Measurements from ENCODE around the gene OPA1. TPM values are rescaled to one million over a fixed set of nuclear protein-coding genes. Genes with fewer than 3 reads are reported as not detected.

OPA1 gene
- total RNA-seq, 1 experiment from 2014 or later = 115 TPM

DNA sequence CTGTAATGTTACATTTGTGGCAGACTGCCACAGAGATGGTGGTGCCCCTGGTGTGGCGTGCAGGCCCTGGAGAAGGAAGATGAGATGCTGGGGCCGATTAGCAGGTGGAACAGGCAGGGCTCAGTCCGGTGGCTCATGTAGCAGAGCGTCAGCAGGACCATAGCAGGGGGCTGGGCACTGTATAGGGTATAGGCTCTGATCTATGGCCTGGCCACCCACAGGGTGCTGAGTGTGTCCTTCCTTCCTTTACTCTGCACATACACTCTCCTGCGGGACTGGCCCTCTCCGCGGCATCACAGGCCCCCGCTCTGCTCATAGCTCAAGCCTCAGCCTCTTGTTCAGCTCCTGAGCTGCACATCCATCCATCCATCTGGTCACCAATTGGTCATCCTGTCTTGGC, 143.6 kb downstream of the OPA1 start:
- CTCF ChIA-PET = no interaction called here
- TF ChIP-seq, protein P1, sequence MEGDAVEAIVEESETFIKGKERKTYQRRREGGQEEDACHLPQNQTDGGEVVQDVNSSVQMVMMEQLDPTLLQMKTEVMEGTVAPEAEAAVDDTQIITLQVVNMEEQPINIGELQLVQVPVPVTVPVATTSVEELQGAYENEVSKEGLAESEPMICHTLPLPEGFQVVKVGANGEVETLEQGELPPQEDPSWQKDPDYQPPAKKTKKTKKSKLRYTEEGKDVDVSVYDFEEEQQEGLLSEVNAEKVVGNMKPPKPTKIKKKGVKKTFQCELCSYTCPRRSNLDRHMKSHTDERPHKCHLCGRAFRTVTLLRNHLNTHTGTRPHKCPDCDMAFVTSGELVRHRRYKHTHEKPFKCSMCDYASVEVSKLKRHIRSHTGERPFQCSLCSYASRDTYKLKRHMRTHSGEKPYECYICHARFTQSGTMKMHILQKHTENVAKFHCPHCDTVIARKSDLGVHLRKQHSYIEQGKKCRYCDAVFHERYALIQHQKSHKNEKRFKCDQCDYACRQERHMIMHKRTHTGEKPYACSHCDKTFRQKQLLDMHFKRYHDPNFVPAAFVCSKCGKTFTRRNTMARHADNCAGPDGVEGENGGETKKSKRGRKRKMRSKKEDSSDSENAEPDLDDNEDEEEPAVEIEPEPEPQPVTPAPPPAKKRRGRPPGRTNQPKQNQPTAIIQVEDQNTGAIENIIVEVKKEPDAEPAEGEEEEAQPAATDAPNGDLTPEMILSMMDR (IDR thresholded peaks at IDR 0.05; ENCODE audit: unreplicated experiment) = no peak
- Mint-ChIP-seq H3K27me3 (ENCODE audit: unreplicated experiment) (no peaks in the 10 kb centered on the region), H3K4me1 (ENCODE audit: low read depth, unreplicated experiment) (peaks cover 11% of the 10 kb centered on the region), H3K27ac (ENCODE audit: unreplicated experiment) (no peak overlapping the region), H3K9me3 (ENCODE audit: low read depth, unreplicated experiment) (no peaks in the 10 kb centered on the region), H3K4me3 (ENCODE audit: low read depth, unreplicated experiment) (no peak overlapping the region), H3K36me3 (ENCODE audit: insufficient read depth, unreplicated experiment) (no peaks in the 10 kb centered on the region)
- intact Hi-C loops (cut with micrococcal nuclease; ENCODE audit: unreplicated experiment) = no loop called here
- no TSS peak for BruUV-seq (replicated peaks)
- no peak for DNase-seq

DNA sequence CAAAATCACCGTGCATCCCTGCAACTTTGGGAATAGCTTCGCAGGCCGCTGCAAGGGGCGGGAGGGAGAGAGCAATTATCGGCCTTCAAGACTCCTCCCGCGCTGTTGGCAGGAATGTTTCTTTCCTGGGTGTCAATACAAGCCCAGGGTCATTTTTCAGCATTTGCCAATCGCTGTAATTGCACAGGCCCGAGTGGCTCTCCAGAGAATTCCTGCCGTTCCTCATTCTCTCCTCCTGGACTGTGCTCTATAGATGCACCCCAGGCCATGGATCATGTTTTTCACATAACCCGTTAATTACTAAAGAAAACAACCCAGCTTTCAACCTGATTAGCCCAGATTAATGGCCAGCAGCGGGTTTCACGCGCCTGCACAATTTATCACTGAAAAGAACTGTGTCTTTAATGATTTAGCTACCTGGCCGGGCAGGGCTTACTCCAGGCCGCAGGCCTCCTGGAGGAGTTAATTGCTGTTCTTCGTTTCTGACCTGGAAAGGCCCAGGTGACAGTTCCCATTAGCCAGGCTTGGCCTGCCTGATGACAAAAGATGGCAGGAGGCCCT, 144.3 kb downstream of the OPA1 start:
- Mint-ChIP-seq H3K36me3 (ENCODE audit: insufficient read depth, unreplicated experiment) (no peaks in the 10 kb centered on the region), H3K4me1 (ENCODE audit: low read depth, unreplicated experiment) (peaks cover 15% of the 10 kb centered on the region), H3K27me3 (ENCODE audit: unreplicated experiment) (no peaks in the 10 kb centered on the region), H3K4me3 (ENCODE audit: low read depth, unreplicated experiment) (no peak overlapping the region), H3K9me3 (ENCODE audit: low read depth, unreplicated experiment) (no peaks in the 10 kb centered on the region), H3K27ac (ENCODE audit: unreplicated experiment) (no peak overlapping the region)
- CTCF ChIA-PET = no interaction called here
- DNase-seq = no peak
- TF ChIP-seq, protein P1 (IDR thresholded peaks at IDR 0.05; ENCODE audit: unreplicated experiment) = no peak
- BruUV-seq (replicated peaks) = no TSS peak
- intact Hi-C loops (cut with micrococcal nuclease; ENCODE audit: unreplicated experiment) = no loop called here

DNA sequence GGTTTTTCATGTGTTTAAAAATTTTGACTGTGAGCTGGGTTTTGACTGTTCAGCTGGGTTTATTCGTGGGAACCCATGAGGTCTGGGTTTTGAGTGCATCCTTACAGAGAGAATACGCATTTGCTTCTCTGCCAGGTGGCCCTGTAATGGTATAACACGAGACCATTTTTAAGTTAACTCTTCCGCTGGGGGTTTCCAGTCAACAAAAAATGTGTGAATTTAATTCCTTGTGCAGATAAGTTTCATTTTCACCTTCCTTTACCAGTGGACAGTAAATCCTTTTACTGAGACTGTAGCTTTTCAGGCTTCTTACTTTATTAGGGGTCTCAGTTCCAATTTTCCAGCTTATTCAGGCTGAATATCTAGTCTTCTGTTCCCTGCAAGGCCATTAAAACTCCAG, 149.6 kb downstream of the OPA1 start:
- intact Hi-C loops (cut with micrococcal nuclease; ENCODE audit: unreplicated experiment) = no loop called here
- no TSS peak for BruUV-seq (replicated peaks)

DNA sequence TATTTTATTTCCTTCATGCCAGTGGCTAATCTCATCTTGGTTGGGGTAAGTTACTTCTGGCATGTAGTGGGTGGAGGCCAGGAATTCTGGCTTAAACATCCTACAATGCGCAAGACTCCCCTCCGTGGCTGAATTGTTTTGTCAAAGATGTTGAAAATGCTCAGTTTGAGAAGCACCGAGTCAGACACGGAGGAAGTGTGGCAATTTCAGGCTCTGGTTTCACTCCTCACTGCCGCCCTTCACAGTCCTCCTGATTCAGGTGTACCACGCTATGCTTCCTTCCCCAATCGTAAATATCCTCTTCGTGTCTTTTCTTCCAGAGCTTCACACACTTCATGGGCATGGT, 150.7 kb downstream of the OPA1 start:
- peak overlapping the region; percentile 93 for H3K27ac Mint-ChIP-seq (ENCODE audit: unreplicated experiment)
- TF ChIP-seq, protein P1 (IDR thresholded peaks at IDR 0.05; ENCODE audit: unreplicated experiment) = no peak
- BruUV-seq (replicated peaks) = TSS peak; percentile 98
- H3K27me3 Mint-ChIP-seq (ENCODE audit: unreplicated experiment) = no peaks in the 10 kb centered on the region
- H3K36me3 Mint-ChIP-seq (ENCODE audit: insufficient read depth, unreplicated experiment) = peaks cover 8% of the 10 kb centered on the region
- CTCF ChIA-PET = interaction anchor here (0.7 to 3.1 kb wide), 6 partner anchors 9 to 520 kb away, joined by 3 to 11 read pairs (median 3); no protein-coding TSS in a partner anchor
- peaks cover 39% of the 10 kb centered on the region for H3K4me1 Mint-ChIP-seq (ENCODE audit: low read depth, unreplicated experiment)
- intact Hi-C loops (cut with micrococcal nuclease; ENCODE audit: unreplicated experiment) = no loop called here
- peak; percentile 64 for DNase-seq
- peak overlapping the region; percentile 69 for H3K4me3 Mint-ChIP-seq (ENCODE audit: low read depth, unreplicated experiment)
- no peaks in the 10 kb centered on the region for H3K9me3 Mint-ChIP-seq (ENCODE audit: low read depth, unreplicated experiment)

More for the DNA sequence above, 149.6 kb downstream of the OPA1 start:
- Mint-ChIP-seq H3K4me1 (ENCODE audit: low read depth, unreplicated experiment) (peaks cover 39% of the 10 kb centered on the region), H3K27ac (ENCODE audit: unreplicated experiment) (peak overlapping the region; percentile 93), H3K9me3 (ENCODE audit: low read depth, unreplicated experiment) (no peaks in the 10 kb centered on the region), H3K36me3 (ENCODE audit: insufficient read depth, unreplicated experiment) (peaks cover 8% of the 10 kb centered on the region), H3K27me3 (ENCODE audit: unreplicated experiment) (no peaks in the 10 kb centered on the region), H3K4me3 (ENCODE audit: low read depth, unreplicated experiment) (peak overlapping the region; percentile 69)
- TF ChIP-seq, protein P1 (IDR thresholded peaks at IDR 0.05; ENCODE audit: unreplicated experiment) = no peak
- CTCF ChIA-PET = interaction anchor here (0.6 to 3.1 kb wide), 4 partner anchors 10 to 580 kb away, joined by 3 to 11 read pairs (median 4); no protein-coding TSS in a partner anchor
- DNase-seq = no peak

Data from Calu3 (cell line).